ENCODE results near the gene RASL12.
"Not testable (repeated sequence)": the region's sequence is repeated elsewhere in the genome, so short reads cannot be mapped to it uniquely, and the experiment has no call there.

RASL12 gene

GRCh38 chr15:65067645-65068402, at the start of gene RASL12:
RASL12 (minus strand) TSS chr15:65067991; CDS start chr15:65067835, 156 bp downstream.
- no peak for DNase-seq

GRCh38 chr15:65115542-65115941, 47.8 kb upstream of the RASL12 start:
- no peak for DNase-seq

GRCh38 chr15:65115086-65115485, 47.3 kb upstream of the RASL12 start, which contains the start of gene UBAP1L:
UBAP1L (minus strand) TSS chr15:65115200; CDS start chr15:65106215, 8,985 bp downstream.
- DNase-seq: no peak

- DNase-seq: no peak
Observed at GRCh38 chr15:65110676-65111292, 43.0 kb upstream of the RASL12 start.

- no peak for DNase-seq
Observed at GRCh38 chr15:65106011-65106590, 38.3 kb upstream of the RASL12 start.

GRCh38 chr15:65105038-65105437, 37.2 kb upstream of the RASL12 start:
- DNase-seq: no peak

GRCh38 chr15:65102912-65103311, 35.1 kb upstream of the RASL12 start:
- no peak for DNase-seq

- DNase-seq: no peak
Observed at GRCh38 chr15:65101891-65102708, 34.3 kb upstream of the RASL12 start.

- DNase-seq: peak; percentile 27
Observed at GRCh38 chr15:65101411-65101890, 33.7 kb upstream of the RASL12 start.

GRCh38 chr15:65100442-65100841, 32.7 kb upstream of the RASL12 start:
- no peak for DNase-seq

- not testable (repeated sequence) for DNase-seq
Observed at GRCh38 chr15:65099801-65100200, 32.0 kb upstream of the RASL12 start.

GRCh38 chr15:65099336-65099735, 31.5 kb upstream of the RASL12 start:
- no peak for DNase-seq

GRCh38 chr15:65097651-65098263, 30.0 kb upstream of the RASL12 start:
- DNase-seq: no peak

- DNase-seq: no peak
Observed at GRCh38 chr15:65096481-65097385, 28.9 kb upstream of the RASL12 start.

GRCh38 chr15:65095747-65096104, 27.9 kb upstream of the RASL12 start:
- DNase-seq: no peak

- DNase-seq: no peak
Observed at GRCh38 chr15:65095011-65095746, 27.4 kb upstream of the RASL12 start.

- DNase-seq: no peak
Observed at GRCh38 chr15:65094294-65094995, 26.7 kb upstream of the RASL12 start.

GRCh38 chr15:65093793-65094170, 26.0 kb upstream of the RASL12 start:
- not testable (repeated sequence) for DNase-seq

- DNase-seq: no peak
Observed at GRCh38 chr15:65092911-65093792, 25.4 kb upstream of the RASL12 start.

All from CD4-positive, alpha-beta T cell treated with Interleukin-15 for 1 hour (primary cell).